Parathyroid adenoma (tissue), 2 donors: ENCODE measurements around the gene CTXN2.

ENCODE experiments used
- H2AFZ ChIP-seq: fragments of 300-600 bp; sonication (generic); one replicate; pipeline ENCODE4 v1.7.0; 2017; ENCODE audit warnings: antibody characterized with exemption, mild to moderate bottlenecking
- H3K27ac ChIP-seq: fragments of 300-600 bp; sonication (generic); one replicate; pipeline ENCODE4 v1.7.0; 2017
- H3K27me3 ChIP-seq: fragments of 300-600 bp; sonication (generic); one replicate; pipeline ENCODE4 v1.7.0; 2017; ENCODE audit warnings: low read length; ENCODE audit not compliant: control insufficient read depth, insufficient read depth
- H3K36me3 ChIP-seq: fragments of 300-600 bp; sonication (generic); one replicate; pipeline ENCODE4 v1.7.0; 2017; ENCODE audit warnings: low read length; ENCODE audit not compliant: control insufficient read depth, insufficient read depth
- H3K4me1 ChIP-seq: fragments of 300-600 bp; sonication (generic); one replicate; pipeline ENCODE4 v1.7.0; 2017; ENCODE audit warnings: control low read depth
- H3K4me2 ChIP-seq: fragments of 300-600 bp; sonication (generic); one replicate; pipeline ENCODE4 v1.7.0; 2017; ENCODE audit warnings: low read length
- H3K4me3 ChIP-seq: fragments of 300-600 bp; sonication (generic); one replicate; pipeline ENCODE4 v1.7.0; 2017; ENCODE audit warnings: low read depth, low read length
- H3K79me2 ChIP-seq: fragments of 300-600 bp; sonication (generic); one replicate; pipeline ENCODE4 v1.7.0; 2017; ENCODE audit warnings: control low read depth
- H3K9ac ChIP-seq: fragments of 300-600 bp; sonication (generic); one replicate; pipeline ENCODE4 v1.7.0; 2017; ENCODE audit warnings: mild to moderate bottlenecking
- H3K9me3 ChIP-seq: fragments of 300-600 bp; sonication (generic); one replicate; pipeline ENCODE4 v1.7.0; 2017; ENCODE audit warnings: low read length; ENCODE audit not compliant: control insufficient read depth
- CTCF ChIP-seq: fragments of 300-600 bp; sonication (generic); IDR thresholded peaks from one replicate; pipeline ENCODE4 v1.7.0; 2017; ENCODE audit warnings: antibody characterized with exemption, mild to moderate bottlenecking
- donor health status: primary hyperparathyroidism.

Gene CTXN2

GRCh38 chr15:48176112-48176511 lies 15.4 kb upstream of the CTXN2 start:
- no peaks in the 10 kb centered on the region for H3K4me1 ChIP-seq
- H3K79me2 ChIP-seq, result peaks cover 10% of the 10 kb centered on the region
- no peak overlapping the region for H3K27ac ChIP-seq
- no peaks in the 10 kb centered on the region for H3K27me3 ChIP-seq
- H3K9me3 ChIP-seq, result no peaks in the 10 kb centered on the region
- H3K9ac ChIP-seq, result no peak overlapping the region
- no peak overlapping the region for H3K4me2 ChIP-seq
- H2AFZ ChIP-seq, result no peak overlapping the region
- no peaks in the 10 kb centered on the region for H3K36me3 ChIP-seq
- H3K4me3 ChIP-seq, result no peak overlapping the region
- TF ChIP-seq CTCF, result no peak

DNA sequence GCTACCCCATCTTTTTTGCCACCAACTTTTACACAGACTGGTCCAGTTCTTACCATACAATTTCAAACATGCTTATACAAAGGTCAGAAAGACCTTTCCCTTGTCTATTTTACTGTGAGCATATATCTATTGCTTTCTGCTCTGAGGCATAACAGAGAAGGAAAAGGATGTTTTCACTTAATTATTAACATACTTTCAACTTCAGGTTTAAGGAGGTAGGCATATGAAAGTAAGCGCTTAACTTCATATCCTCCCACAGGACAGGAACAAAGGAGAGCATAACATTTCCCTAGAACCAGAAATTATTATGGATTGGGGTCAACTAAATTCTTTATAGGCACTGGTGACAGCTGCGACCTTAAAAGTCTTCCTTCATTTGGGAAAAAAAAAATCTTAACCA lies 14.5 kb upstream of the CTXN2 start:
- Histone ChIP-seq H3K27me3 (no peaks in the 10 kb centered on the region), H3K4me2 (peak overlapping the region; percentile 43), H3K4me3 (peak overlapping the region; percentile 48), H2AFZ (peak overlapping the region; percentile 86), H3K36me3 (no peaks in the 10 kb centered on the region), H3K79me2 (peaks cover 10% of the 10 kb centered on the region), H3K9me3 (no peaks in the 10 kb centered on the region), H3K27ac (no peak overlapping the region), H3K9ac (no peak overlapping the region), H3K4me1 (no peaks in the 10 kb centered on the region)
- no peak for TF ChIP-seq CTCF

GRCh38 chr15:48177383-48177765 lies 14.1 kb upstream of the CTXN2 start:
- Histone ChIP-seq H3K4me1 (no peaks in the 10 kb centered on the region), H3K27me3 (no peaks in the 10 kb centered on the region), H3K36me3 (no peaks in the 10 kb centered on the region), H3K9ac (peak overlapping the region; percentile 21), H3K4me3 (peak overlapping the region; percentile 48), H3K9me3 (no peaks in the 10 kb centered on the region), H3K27ac (peak overlapping the region; percentile 70), H3K79me2 (peaks cover 10% of the 10 kb centered on the region), H2AFZ (peak overlapping the region; percentile 86), H3K4me2 (peak overlapping the region; percentile 43)
- TF ChIP-seq CTCF, result no peak

DNA sequence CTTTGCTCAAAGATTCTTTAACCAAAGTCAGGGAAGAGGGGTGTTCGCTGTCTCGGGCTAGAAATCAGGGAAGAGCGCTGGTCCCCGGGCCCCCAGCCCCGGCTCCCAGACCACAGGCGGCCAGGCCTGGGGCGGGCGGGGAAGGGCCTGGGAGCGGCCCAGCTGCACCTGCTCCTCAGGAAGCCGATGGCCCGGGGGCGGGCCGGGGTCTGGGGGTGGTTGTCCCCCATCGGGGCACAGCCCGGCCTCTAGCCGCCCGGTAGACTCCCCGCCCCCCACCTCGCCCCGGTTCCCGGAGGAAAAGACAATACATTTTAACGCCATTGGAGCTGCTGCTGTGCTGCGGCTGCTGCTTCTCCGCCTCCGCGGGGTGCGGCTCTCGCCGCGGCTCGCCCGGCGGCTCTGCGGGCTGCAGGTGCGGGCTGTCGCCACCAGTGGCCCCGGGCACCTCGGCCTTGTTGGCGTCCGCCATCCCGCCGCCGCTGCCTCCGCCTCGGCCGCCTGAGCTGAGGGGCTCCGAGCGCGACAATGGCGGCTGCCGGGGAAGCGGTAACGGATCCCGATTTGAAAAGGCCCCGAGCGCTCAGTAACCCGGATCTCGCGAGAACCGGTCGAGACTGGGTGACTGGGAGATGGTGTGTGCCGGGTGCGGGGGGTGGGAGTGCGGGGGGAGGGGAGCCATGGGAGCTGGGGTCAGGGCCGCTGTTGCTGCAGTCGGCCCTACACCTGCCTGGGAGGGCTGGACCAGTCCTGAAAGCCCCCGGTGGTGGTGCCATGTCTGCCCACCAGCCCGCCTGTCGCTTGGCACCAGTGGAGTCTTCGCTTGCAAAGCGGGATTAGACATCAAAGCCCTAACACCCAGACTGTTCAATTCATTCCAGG lies 13.5 kb upstream of the CTXN2 start, which contains the start of gene MYEF2:
TSS of gene MYEF2 (minus strand) at position 530 of the 882 bp plus-strand sequence. CDS start at position 472, 58 bp downstream.
- no peaks in the 10 kb centered on the region for H3K4me1 ChIP-seq
- TF ChIP-seq CTCF, result no peak
- H3K27ac ChIP-seq, result peak within 1 kb of the TSS; percentile 70
- H3K9me3 ChIP-seq, result no peaks in the 10 kb centered on the region
- H3K9ac ChIP-seq, result peak within 1 kb of the TSS; percentile 21
- peak within 1 kb of the TSS; percentile 43 for H3K4me2 ChIP-seq
- H3K79me2 ChIP-seq, result peaks cover 10% of the 10 kb centered on the region
- H2AFZ ChIP-seq, result peak within 1 kb of the TSS; percentile 86
- H3K4me3 ChIP-seq, result peak within 1 kb of the TSS; percentile 48
- H3K36me3 ChIP-seq, result no peaks in the 10 kb centered on the region
- H3K27me3 ChIP-seq, result no peaks in the 10 kb centered on the region

DNA sequence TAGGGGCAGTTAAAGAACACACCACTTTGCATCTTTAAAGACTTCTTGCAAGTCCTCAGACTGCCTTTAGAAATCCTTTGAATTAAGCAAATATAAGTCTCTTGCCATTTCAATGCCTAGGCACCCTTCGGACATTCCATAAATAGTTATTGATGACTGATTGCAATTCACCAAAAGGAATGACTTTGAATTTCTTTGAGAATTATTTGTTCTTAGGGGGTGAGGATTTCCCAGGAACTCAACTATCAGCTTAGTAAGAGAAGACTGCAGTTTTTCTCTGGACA lies 12.9 kb upstream of the CTXN2 start:
- H3K79me2 ChIP-seq, result peaks cover 10% of the 10 kb centered on the region
- H3K4me2 ChIP-seq, result peak overlapping the region; percentile 43
- peak overlapping the region; percentile 48 for H3K4me3 ChIP-seq
- peak overlapping the region; percentile 86 for H2AFZ ChIP-seq
- H3K36me3 ChIP-seq, result no peaks in the 10 kb centered on the region
- no peak for TF ChIP-seq CTCF
- H3K27me3 ChIP-seq, result no peaks in the 10 kb centered on the region
- no peaks in the 10 kb centered on the region for H3K4me1 ChIP-seq
- H3K9me3 ChIP-seq, result no peaks in the 10 kb centered on the region
- H3K9ac ChIP-seq, result no peak overlapping the region
- no peak overlapping the region for H3K27ac ChIP-seq
